Breast epithelium (tissue), 3 donors: ENCODE results near the gene NDFIP2.

Experiments used
- POLR2A ChIP-seq: fragments of 450-650 bp; IDR thresholded peaks from one replicate; pipeline ENCODE4 v1.6.1; 2016; ENCODE audit warnings: antibody characterized with exemption, mild to moderate bottlenecking, moderate library complexity
- TF ChIP-seq, protein P1 (sequence below), 3 donors: fragments of 450-650 bp; IDR thresholded peaks; one replicate each; pipeline ENCODE4 v1.5.1; 2016 to 2017; ENCODE audit warnings: antibody characterized with exemption in 3 of 3, mild to moderate bottlenecking in 3 of 3, moderate library complexity in 3 of 3

DNA sequence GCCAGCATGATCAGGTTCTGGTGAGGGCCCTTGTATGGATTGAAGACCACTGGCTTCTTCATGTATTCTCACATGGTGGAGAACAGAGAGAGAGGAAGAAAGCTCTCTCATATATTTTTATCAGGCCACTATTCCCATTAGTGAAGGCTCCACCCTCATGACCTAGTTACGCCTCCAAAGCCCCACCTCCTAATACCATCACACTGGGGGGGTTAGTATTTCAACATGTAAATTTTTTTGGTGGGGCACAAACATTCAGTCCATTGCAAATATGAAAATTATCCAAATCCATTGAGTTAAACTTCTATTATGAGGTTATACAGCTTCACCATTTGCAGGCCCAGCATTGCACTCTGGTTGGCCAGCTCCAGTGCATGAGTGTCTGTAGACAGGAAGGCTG lies 41.7 kb upstream of the NDFIP2 start:
- no peak for TF ChIP-seq POLR2A
- TF ChIP-seq, protein P1, sequence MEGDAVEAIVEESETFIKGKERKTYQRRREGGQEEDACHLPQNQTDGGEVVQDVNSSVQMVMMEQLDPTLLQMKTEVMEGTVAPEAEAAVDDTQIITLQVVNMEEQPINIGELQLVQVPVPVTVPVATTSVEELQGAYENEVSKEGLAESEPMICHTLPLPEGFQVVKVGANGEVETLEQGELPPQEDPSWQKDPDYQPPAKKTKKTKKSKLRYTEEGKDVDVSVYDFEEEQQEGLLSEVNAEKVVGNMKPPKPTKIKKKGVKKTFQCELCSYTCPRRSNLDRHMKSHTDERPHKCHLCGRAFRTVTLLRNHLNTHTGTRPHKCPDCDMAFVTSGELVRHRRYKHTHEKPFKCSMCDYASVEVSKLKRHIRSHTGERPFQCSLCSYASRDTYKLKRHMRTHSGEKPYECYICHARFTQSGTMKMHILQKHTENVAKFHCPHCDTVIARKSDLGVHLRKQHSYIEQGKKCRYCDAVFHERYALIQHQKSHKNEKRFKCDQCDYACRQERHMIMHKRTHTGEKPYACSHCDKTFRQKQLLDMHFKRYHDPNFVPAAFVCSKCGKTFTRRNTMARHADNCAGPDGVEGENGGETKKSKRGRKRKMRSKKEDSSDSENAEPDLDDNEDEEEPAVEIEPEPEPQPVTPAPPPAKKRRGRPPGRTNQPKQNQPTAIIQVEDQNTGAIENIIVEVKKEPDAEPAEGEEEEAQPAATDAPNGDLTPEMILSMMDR (IDR thresholded peaks at IDR 0.05), result no peak
